Lower lobe of right lung (tissue), 2 donors: ENCODE measurements around the gene HSPB9. TPM values are rescaled to one million over a fixed set of nuclear protein-coding genes. Genes with fewer than 3 reads are reported as not detected.

Experiments used
- ATAC-seq, 2 donors: fragments of 200-7000 bp; cut with Tn5 transposase; one replicate each; pipeline ENCODE4 v1.9.1; 2020 to 2022; ENCODE audit warnings: mild to moderate bottlenecking in 2 of 2, moderate library complexity in 2 of 2
- DNase-seq: peaks from one replicate; pipeline ENCODE4 v3.0.0-alpha.2; 2020
- H3K27ac ChIP-seq: fragments of 200-600 bp; one replicate; pipeline ENCODE4 v1.8.0; 2022
- H3K27me3 ChIP-seq: fragments of 200-600 bp; one replicate; pipeline ENCODE4 v1.8.0; 2022; ENCODE audit warnings: low read depth
- H3K36me3 ChIP-seq: fragments of 200-600 bp; one replicate; pipeline ENCODE4 v1.8.0; 2022; ENCODE audit warnings: mild to moderate bottlenecking
- H3K4me1 ChIP-seq: fragments of 200-600 bp; one replicate; pipeline ENCODE4 v1.8.0; 2022
- H3K4me3 ChIP-seq: fragments of 200-600 bp; one replicate; pipeline ENCODE4 v1.8.0; 2022; ENCODE audit warnings: mild to moderate bottlenecking
- H3K9me3 ChIP-seq: fragments of 200-600 bp; one replicate; pipeline ENCODE4 v1.8.0; 2022
- CTCF ChIP-seq: fragments of 200-600 bp; IDR thresholded peaks from one replicate; pipeline ENCODE4 v1.8.0; 2022; ENCODE audit warnings: antibody characterized with exemption, mild to moderate bottlenecking
- intact Hi-C: fragments of 100-400 bp; cut with DNase I; formaldehyde crosslinking; loops from one replicate; pipeline ENCODE4 v1.11.0; 2022
- total RNA-seq: library from RNA; stranded (reverse); fragmentation: NEBNext Ultra II Directional; extraction: Animal tissue kit (Norgen Biotek cat#: 25700); gene quantifications from one replicate; pipeline ENCODE4 v1.2.1, GENCODE V29; 2021
- donor health status: DM: no; HTN: yes; CAD: no; lungs with severe emphysema.

Gene HSPB9
- total RNA-seq, 1 donor from 2014 or later, result not detected

- DNase-seq, result no peak
- H3K9me3 ChIP-seq, result no peaks in the 10 kb centered on the region
- intact Hi-C loops, result no loop called here
- peaks cover under 1% of the 10 kb centered on the region for H3K36me3 ChIP-seq
- H3K4me1 ChIP-seq, result peaks cover 8% of the 10 kb centered on the region
- ATAC-seq, result peak; percentile 46 to 72
- H3K27me3 ChIP-seq, result peaks cover 27% of the 10 kb centered on the region
- H3K27ac ChIP-seq, result no peak within 1 kb of the TSS
- H3K4me3 ChIP-seq, result peak within 1 kb of the TSS; percentile 32
- TF ChIP-seq CTCF, result no peak
Observed at GRCh38 chr17:42097691-42098631, 24.6 kb upstream of the HSPB9 start, which contains the start of gene ZNF385C. TSS of gene ZNF385C (minus strand) at chr17:42098473. CDS start at chr17:42063056, 35,417 bp downstream.

- no peak for DNase-seq
- Histone ChIP-seq H3K4me3 (no peak overlapping the region), H3K27ac (no peak overlapping the region), H3K27me3 (peaks cover 27% of the 10 kb centered on the region), H3K9me3 (no peaks in the 10 kb centered on the region), H3K4me1 (peaks cover 8% of the 10 kb centered on the region), H3K36me3 (peaks cover 6% of the 10 kb centered on the region)
- TF ChIP-seq CTCF, result no peak
- intact Hi-C loops, result no loop called here
- ATAC-seq, result no peak
Observed at GRCh38 chr17:42098730-42099399, 23.7 kb upstream of the HSPB9 start.

GRCh38 chr17:42101513-42102292 is 20.9 kb upstream of the HSPB9 start:
- peak; percentile 86 for TF ChIP-seq CTCF
- ATAC-seq (peak; percentile 73 to 86), DNase-seq (peak; percentile 80)
- Histone ChIP-seq H3K9me3 (no peaks in the 10 kb centered on the region), H3K27ac (no peak overlapping the region), H3K4me3 (no peak overlapping the region), H3K4me1 (peaks cover 8% of the 10 kb centered on the region), H3K27me3 (peaks cover 17% of the 10 kb centered on the region), H3K36me3 (peaks cover 27% of the 10 kb centered on the region)
- intact Hi-C loops, result no loop called here

- Histone ChIP-seq H3K9me3 (no peaks in the 10 kb centered on the region), H3K27ac (no peak overlapping the region), H3K27me3 (peaks cover under 1% of the 10 kb centered on the region), H3K4me3 (no peak overlapping the region), H3K4me1 (peaks cover 1% of the 10 kb centered on the region), H3K36me3 (peaks cover 43% of the 10 kb centered on the region)
- intact Hi-C loops, result no loop called here
- DNase-seq (no peak), ATAC-seq (no peak)
- TF ChIP-seq CTCF, result no peak
Observed at GRCh38 chr17:42103221-42103954, 19.2 kb upstream of the HSPB9 start.

- no peak for ATAC-seq
- H3K27me3 ChIP-seq, result no peaks in the 10 kb centered on the region
- no peak overlapping the region for H3K27ac ChIP-seq
- no peaks in the 10 kb centered on the region for H3K4me1 ChIP-seq
- TF ChIP-seq CTCF, result no peak
- no peaks in the 10 kb centered on the region for H3K9me3 ChIP-seq
- no peak overlapping the region for H3K4me3 ChIP-seq
- intact Hi-C loops, result no loop called here
- DNase-seq, result no peak
- peaks cover 52% of the 10 kb centered on the region for H3K36me3 ChIP-seq
Observed at GRCh38 chr17:42104264-42104663, 18.3 kb upstream of the HSPB9 start.
